GM21526 (cell line): ENCODE data around the gene ATP2A3.

Experiments
- ATAC-seq: cut with Tn5 transposase; IDR thresholded peaks from one replicate; pipeline ENCODE4 v1.9.1; 2021; ENCODE audit warnings: moderate library complexity; ENCODE audit not compliant: unreplicated experiment, low FRiP score

The ATP2A3 gene

GRCh38 chr17:3879591-3880417 lies 84.4 kb downstream of the ATP2A3 start:
- no peak for ATAC-seq

GRCh38 chr17:3879186-3879585 lies 85.1 kb downstream of the ATP2A3 start:
- no peak for ATAC-seq

- no peak for ATAC-seq
Measured at GRCh38 chr17:3877220-3877619, 87.0 kb downstream of the ATP2A3 start.

- ATAC-seq = no peak
Measured at GRCh38 chr17:3875317-3875716, 88.9 kb downstream of the ATP2A3 start.
